Pancreas (tissue), 10 donors: Measurements from ENCODE around the gene PRKCB. TPM values are rescaled to one million over a fixed set of nuclear protein-coding genes. Genes with fewer than 3 reads are reported as not detected.

Source experiments
- ATAC-seq, 4 donors: fragments of 200-7000 bp; cut with Tn5 transposase; one replicate each; pipeline versions ENCODE4 v1.8.0 to v1.9.1; 2020; ENCODE audit warnings: mild to moderate bottlenecking in 4 of 4, moderate library complexity in 4 of 4
- DNase-seq, 6 donors: peaks; one replicate each; pipeline ENCODE4 v3.0.0-alpha.2; 2020
- FAIRE-seq: peaks from 2 replicates; lab custom pipeline; 2012; peaks lifted over from hg19 to GRCh38; lab: Jason Lieb, UNC
- H3K27ac ChIP-seq, 4 donors: fragments of 200-600 bp; sonication (generic); 1 replicate in 3 of 4; 2 replicates in 1 of 4; pipeline versions ENCODE4 v1.5.0 to v1.8.0; 2020
- H3K27me3 ChIP-seq, 4 donors: fragments of 200-600 bp; one replicate each; pipeline ENCODE4 v1.8.0; 2021
- H3K36me3 ChIP-seq, 3 donors: fragments of 200-600 bp; sonication (generic) in 1 of 3; one replicate each; pipeline versions ENCODE4 v1.5.0 to v1.8.0; 2020 to 2021
- H3K4me1 ChIP-seq, 3 donors: fragments of 200-600 bp; one replicate each; pipeline ENCODE4 v1.8.0; 2021
- H3K4me3 ChIP-seq, 4 donors: fragments of 200-600 bp; sonication (generic) in 2 of 4; one replicate each; pipeline versions ENCODE4 v1.5.0 to v1.8.0; 2020 to 2021
- H3K9me3 ChIP-seq, 4 donors: fragments of 200-600 bp; one replicate each; pipeline ENCODE4 v1.8.0; 2021
- WGBS, 2 donors: extraction: QIAGEN DNeasy Blood & Tissue Kit; methylation state at CpG; one replicate each; pipeline ENCODE4 v1.1.7; 2013; 5-methylcytosine and 5-hydroxymethylcytosine counted together
- intact Hi-C, 3 donors: fragments of 100-400 bp; cut with DNase I; formaldehyde crosslinking; loops; one replicate each; pipeline versions ENCODE4 v1.11.1 to v1.14.2; 2022
- polyA plus RNA-seq, 2 donors: library from polyadenylated mRNA; stranded (reverse); fragments of 200-250 nt; gene quantifications; one replicate each; pipeline ENCODE4 v1.2.3, GENCODE V29; 2013
- total RNA-seq, 6 donors: library from RNA; stranded (reverse); fragmentation: NEBNext Ultra II Directional in 4 of 6; extraction: Animal tissue kit (Norgen Biotek cat#: 25700) in 4 of 6; gene quantifications; one replicate each; pipeline versions ENCODE4 v1.2.1 to v1.2.4, GENCODE V29; 2021 to 2023
- TF ChIP-seq, protein P1 (sequence below), 4 donors: fragments of 200-600 bp; sonication (generic) in 3 of 4; IDR thresholded peaks; one replicate each; pipeline versions ENCODE4 v1.5.0 to v1.8.0; 2021; ENCODE audit warnings: antibody characterized with exemption in 4 of 4
- donor health status: healthy with polysubstance abuse.
- donor health status: DM: no; HTN: no; CAD: no; lungs with moderate emphysema.
- donor health status: DM: no; HTN: no; CAD: no.
- donor health status: control.
- donor health status: control.
- donor health status: Bipolar disorder and iron deficiency.
- donor health status: DM: yes; HTN: yes; CAD: no.
- donor health status: DM: no; HTN: no; CAD: no.
- donor health status: DM: no; HTN: no; CAD: no.
- donor health status: DM: yes; HTN: yes; CAD: no.

The PRKCB gene
- total and polyA plus RNA-seq, 8 donors, result 0.19 to 4.3 (median 0.61) TPM

- Histone ChIP-seq H3K4me3 (no peak overlapping the region), H3K4me1 (no peaks in the 10 kb centered on the region), H3K36me3 (no peaks in the 10 kb centered on the region), H3K27ac (no peak overlapping the region), H3K27me3 (no peaks in the 10 kb centered on the region), H3K9me3 (no peaks in the 10 kb centered on the region)
- TF ChIP-seq, protein P1, sequence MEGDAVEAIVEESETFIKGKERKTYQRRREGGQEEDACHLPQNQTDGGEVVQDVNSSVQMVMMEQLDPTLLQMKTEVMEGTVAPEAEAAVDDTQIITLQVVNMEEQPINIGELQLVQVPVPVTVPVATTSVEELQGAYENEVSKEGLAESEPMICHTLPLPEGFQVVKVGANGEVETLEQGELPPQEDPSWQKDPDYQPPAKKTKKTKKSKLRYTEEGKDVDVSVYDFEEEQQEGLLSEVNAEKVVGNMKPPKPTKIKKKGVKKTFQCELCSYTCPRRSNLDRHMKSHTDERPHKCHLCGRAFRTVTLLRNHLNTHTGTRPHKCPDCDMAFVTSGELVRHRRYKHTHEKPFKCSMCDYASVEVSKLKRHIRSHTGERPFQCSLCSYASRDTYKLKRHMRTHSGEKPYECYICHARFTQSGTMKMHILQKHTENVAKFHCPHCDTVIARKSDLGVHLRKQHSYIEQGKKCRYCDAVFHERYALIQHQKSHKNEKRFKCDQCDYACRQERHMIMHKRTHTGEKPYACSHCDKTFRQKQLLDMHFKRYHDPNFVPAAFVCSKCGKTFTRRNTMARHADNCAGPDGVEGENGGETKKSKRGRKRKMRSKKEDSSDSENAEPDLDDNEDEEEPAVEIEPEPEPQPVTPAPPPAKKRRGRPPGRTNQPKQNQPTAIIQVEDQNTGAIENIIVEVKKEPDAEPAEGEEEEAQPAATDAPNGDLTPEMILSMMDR (IDR thresholded peaks at IDR 0.05), result no peak
- 77% methylated on average over 3 of the region's 3 CpGs for WGBS, 2 donors
- FAIRE-seq (no peak), ATAC-seq (no peak), DNase-seq (no peak)
- intact Hi-C loops, result no loop called here
These were observed 379.2 kb downstream of the PRKCB start for GRCh38 chr16:24214992-24215391.

- no peaks in the 10 kb centered on the region for H3K9me3 ChIP-seq
- H3K4me1 ChIP-seq, result no peaks in the 10 kb centered on the region
- H3K36me3 ChIP-seq, result no peaks in the 10 kb centered on the region
- no peak for ATAC-seq
- TF ChIP-seq, protein P1 (IDR thresholded peaks at IDR 0.05), result no peak
- H3K27me3 ChIP-seq, result no peaks in the 10 kb centered on the region
- no peak for DNase-seq
- intact Hi-C loops, result no loop called here
- H3K4me3 ChIP-seq, result no peak overlapping the region
- no peak overlapping the region for H3K27ac ChIP-seq
- no peak for FAIRE-seq
These were observed 381.2 kb downstream of the PRKCB start for GRCh38 chr16:24216961-24217360.

DNA sequence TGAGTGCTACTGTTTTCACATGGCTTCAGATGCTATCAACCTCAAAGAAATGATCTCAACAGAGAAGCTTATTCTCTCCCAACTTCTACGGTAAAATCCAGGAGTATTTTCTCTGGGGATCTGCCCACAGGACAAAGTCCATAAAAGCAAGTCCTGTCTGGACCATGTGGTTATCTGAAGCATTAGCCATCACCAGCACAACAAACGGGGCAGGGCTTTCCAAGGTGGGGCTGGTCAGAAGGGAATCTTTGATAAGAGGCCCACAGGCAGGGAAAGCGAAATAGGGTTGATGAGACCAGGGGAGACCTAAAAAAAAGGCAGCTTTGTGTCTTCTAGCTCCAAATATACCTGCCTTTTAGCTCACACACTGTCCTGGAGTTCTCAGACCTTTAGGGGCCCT, 381.7 kb downstream of the PRKCB start:
- Histone ChIP-seq H3K4me3 (no peak overlapping the region), H3K27me3 (no peaks in the 10 kb centered on the region), H3K4me1 (no peaks in the 10 kb centered on the region), H3K9me3 (no peaks in the 10 kb centered on the region), H3K36me3 (no peaks in the 10 kb centered on the region), H3K27ac (no peak overlapping the region)
- DNase-seq (no peak), ATAC-seq (no peak), FAIRE-seq (no peak)
- TF ChIP-seq, protein P1 (IDR thresholded peaks at IDR 0.05), result no peak
- intact Hi-C loops, result no loop called here
- 44 to 54% methylated on average over 3 of the region's 3 CpGs for WGBS, 2 donors

DNA sequence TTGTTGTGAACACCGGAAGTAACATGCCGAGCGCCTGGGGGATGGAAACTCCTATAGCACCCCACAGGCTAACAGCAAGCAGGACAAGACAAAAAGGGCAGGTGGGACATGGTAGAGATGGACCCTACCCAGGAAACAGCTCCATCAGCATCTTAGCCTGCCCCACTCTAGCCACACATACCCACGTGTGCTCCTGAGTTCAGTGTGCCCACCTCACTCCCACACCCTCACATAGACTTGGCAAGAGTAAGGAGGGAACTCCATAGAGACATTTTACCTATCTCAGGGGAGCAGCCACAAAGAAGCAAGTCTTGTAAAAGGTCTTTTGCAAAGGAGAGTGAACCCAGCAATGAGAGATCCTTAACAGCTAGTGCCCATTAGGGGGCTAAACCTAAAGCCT, 382.5 kb downstream of the PRKCB start:
- 70 to 80% methylated on average over 4 of the region's 4 CpGs for WGBS, 2 donors
- Histone ChIP-seq H3K9me3 (no peaks in the 10 kb centered on the region), H3K4me1 (no peaks in the 10 kb centered on the region), H3K27me3 (no peaks in the 10 kb centered on the region), H3K4me3 (no peak overlapping the region), H3K27ac (no peak overlapping the region), H3K36me3 (no peaks in the 10 kb centered on the region)
- TF ChIP-seq, protein P1 (IDR thresholded peaks at IDR 0.05), result no peak
- FAIRE-seq, result no peak
- intact Hi-C loops, result no loop called here
- ATAC-seq, result no peak
- DNase-seq, result no peak

DNA sequence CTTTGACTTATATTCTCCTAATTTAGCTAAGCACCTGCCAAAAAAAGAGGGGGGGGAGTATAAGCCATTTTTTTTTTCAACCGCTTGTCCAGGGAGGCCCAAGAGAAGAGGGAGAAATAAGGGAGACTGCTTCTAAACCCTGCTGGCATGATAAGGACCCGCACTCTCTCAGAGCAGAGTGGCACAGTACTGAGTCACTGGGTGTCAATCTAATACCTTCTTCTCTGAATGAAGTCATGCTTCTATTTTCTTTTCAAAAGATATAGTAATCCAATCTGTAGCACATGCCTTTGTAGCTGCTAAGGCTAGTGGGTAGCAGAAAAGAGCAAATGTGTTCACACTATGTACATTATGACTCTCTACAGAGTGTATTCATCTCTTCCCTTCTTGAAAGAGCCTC, 385.4 kb downstream of the PRKCB start:
- Histone ChIP-seq H3K27ac (no peak overlapping the region), H3K27me3 (no peaks in the 10 kb centered on the region), H3K4me3 (no peak overlapping the region), H3K9me3 (no peaks in the 10 kb centered on the region), H3K4me1 (no peaks in the 10 kb centered on the region), H3K36me3 (no peaks in the 10 kb centered on the region)
- 68 to 77% methylated on average over 2 of the region's 2 CpGs for WGBS, 2 donors
- ATAC-seq (no peak), DNase-seq (no peak), FAIRE-seq (no peak)
- TF ChIP-seq, protein P1 (IDR thresholded peaks at IDR 0.05), result no peak
- intact Hi-C loops, result no loop called here
